Activated T-helper 2 cell treated with anti-CD3 and anti-CD28 coated beads, Interferon-gamma antibody, Interleukin-2, Interleukin-4, amounts not matched to agents 10 μg/mL and 5 μg/mL and 100 μg/mL, durations not matched to agents 14 hours and 24 hours and 36 hours (primary cell): ENCODE measurements around the gene THAP4. TPM values are rescaled to one million over a fixed set of nuclear protein-coding genes. Genes with fewer than 3 reads are reported as not detected.

Source experiments
- total RNA-seq: library from RNA; stranded (reverse); gene quantifications from 2 replicates; pipeline ENCODE4 v1.2.3, GENCODE V29; 2022

THAP4 gene
- total RNA-seq, 1 donor from 2014 or later, result 48.7 TPM

Other genes starting within 250 kb of the THAP4 start
- gene STK25, start 128.6 kb downstream of the THAP4 start, total RNA-seq, result 116 and 122 TPM in 2 replicates
- 0.16 and 0.27 TPM in 2 replicates for gene BOK, start 78.4 kb downstream of the THAP4 start, total RNA-seq
- 117 TPM in 2 replicates for gene ATG4B, start 535 bp upstream of the THAP4 start, total RNA-seq
- 95.9 and 98.2 TPM in 2 replicates for gene DTYMK, start 49.7 kb upstream of the THAP4 start, total RNA-seq
- gene ING5, start 64.9 kb upstream of the THAP4 start, total RNA-seq, result 49.4 and 56.4 TPM in 2 replicates
- 36.5 and 39.9 TPM in 2 replicates for gene D2HGDH, start 97.5 kb upstream of the THAP4 start, total RNA-seq
- 1.3 and 1.9 TPM in 2 replicates for gene GAL3ST2, start 139.7 kb upstream of the THAP4 start, total RNA-seq
- 3.2 and 3.9 TPM in 2 replicates for gene NEU4, start 172.0 kb upstream of the THAP4 start, total RNA-seq
- gene PDCD1, start 221.7 kb upstream of the THAP4 start, total RNA-seq, result 42.0 and 44.7 TPM in 2 replicates
- gene RTP5, start 232.6 kb upstream of the THAP4 start, total RNA-seq, result 0.09 and 0.30 TPM in 2 replicates